HAP-1 (cell line): ENCODE results near the gene GP5.

ENCODE experiments used
- DNase-seq, 2 experiments: peaks; one replicate each; pipeline ENCODE4 v3.0.0-alpha.2; 2016 to 2020; ENCODE audit warnings: low spot score in 2 of 2
- H3K27me3 ChIP-seq: fragments of 250-450 bp; sonication (Bioruptor Pico); 2 replicates; pipeline ENCODE4 v1.5.1; 2020; ENCODE audit warnings: low read depth, mild to moderate bottlenecking, moderate library complexity
- H3K36me3 ChIP-seq: fragments of 250-450 bp; sonication (Bioruptor Pico); replicated peaks from 2 replicates; pipeline ENCODE4 v1.5.1; 2020; ENCODE audit warnings: mild to moderate bottlenecking
- H3K4me1 ChIP-seq: fragments of 250-450 bp; sonication (Bioruptor Pico); 2 replicates; pipeline ENCODE4 v1.5.1; 2020; ENCODE audit warnings: mild to moderate bottlenecking
- H3K4me3 ChIP-seq: fragments of 250-450 bp; sonication (Bioruptor Pico); 2 replicates; pipeline ENCODE4 v1.5.1; 2020; ENCODE audit warnings: mild to moderate bottlenecking, moderate library complexity
- H3K9me3 ChIP-seq: fragments of 250-450 bp; sonication (Bioruptor Pico); 2 replicates; pipeline ENCODE4 v1.5.1; 2020; ENCODE audit warnings: mild to moderate bottlenecking, moderate library complexity
- in situ Hi-C: fragments of 300-500 bp; cut with MboI; formaldehyde crosslinking; loops from 3 replicates; pipeline ENCODE4 v1.14.3; 2020; ENCODE audit warnings: low sequenced_read_pairs, inconsistent platforms, mixed read lengths

The GP5 gene

DNA sequence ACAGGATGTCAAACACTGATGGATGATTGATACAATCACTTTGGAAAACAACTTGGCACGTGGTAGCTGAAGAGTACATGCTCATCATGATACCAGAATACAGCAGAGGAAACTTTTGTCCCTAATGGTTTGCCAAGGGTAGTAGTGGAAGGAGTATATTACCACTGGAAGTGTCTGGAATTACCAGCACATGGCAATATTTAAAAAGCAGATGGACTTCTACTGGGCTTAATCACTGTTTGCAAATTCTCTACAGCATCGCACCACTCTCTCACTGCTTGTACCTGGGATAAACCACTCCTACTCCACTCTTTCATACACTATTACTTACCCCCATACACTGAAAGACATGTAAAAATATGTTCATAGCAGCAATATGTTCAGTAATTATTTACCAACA lies 19.6 kb upstream of the GP5 start:
- Histone ChIP-seq H3K4me3 (no peak overlapping the region), H3K27me3 (no peaks in the 10 kb centered on the region), H3K4me1 (no peaks in the 10 kb centered on the region), H3K9me3 (no peaks in the 10 kb centered on the region), H3K36me3 (peaks cover 15% of the 10 kb centered on the region)
- in situ Hi-C loops = no loop called here
- DNase-seq = no peak

- 0 out of 2 replicates have a peak, but pooled peaks cover 9% of the 10 kb centered on the region for H3K36me3 ChIP-seq
- no peak for DNase-seq
- H3K27me3 ChIP-seq = no peaks in the 10 kb centered on the region
- no peaks in the 10 kb centered on the region for H3K9me3 ChIP-seq
- H3K4me3 ChIP-seq = no peak overlapping the region
- in situ Hi-C loops = loop anchor here (5.0 kb wide), 1 partner anchor 75 kb away; no protein-coding TSS in a partner anchor
- H3K4me1 ChIP-seq = no peaks in the 10 kb centered on the region
These were observed 8.4 kb upstream of the GP5 start for GRCh38 chr3:194407423-194407822.

- in situ Hi-C loops = loop anchor here (5.0 kb wide), 1 partner anchor 73 kb away; no protein-coding TSS in a partner anchor
- 0 out of 2 replicates have a peak, but pooled peaks cover 9% of the 10 kb centered on the region for H3K36me3 ChIP-seq
These were observed 6.7 kb upstream of the GP5 start for GRCh38 chr3:194405766-194406165.

GRCh38 chr3:194404365-194405140 lies 5.5 kb upstream of the GP5 start:
- Histone ChIP-seq H3K9me3 (no peaks in the 10 kb centered on the region), H3K4me3 (no peak overlapping the region), H3K36me3 (0 out of 2 replicates have a peak, but pooled peaks cover 9% of the 10 kb centered on the region), H3K27me3 (no peaks in the 10 kb centered on the region), H3K4me1 (no peaks in the 10 kb centered on the region)
- peak; percentile 57 to 68 for DNase-seq
- in situ Hi-C loops = loop anchor here (5.0 kb wide), 1 partner anchor 72 kb away; no protein-coding TSS in a partner anchor

More at GRCh38 chr3:194405766-194406165, 6.7 kb upstream of the GP5 start:
- Histone ChIP-seq H3K4me3 (no peak overlapping the region), H3K9me3 (no peaks in the 10 kb centered on the region), H3K27me3 (no peaks in the 10 kb centered on the region), H3K4me1 (no peaks in the 10 kb centered on the region)
- DNase-seq = no peak

DNA sequence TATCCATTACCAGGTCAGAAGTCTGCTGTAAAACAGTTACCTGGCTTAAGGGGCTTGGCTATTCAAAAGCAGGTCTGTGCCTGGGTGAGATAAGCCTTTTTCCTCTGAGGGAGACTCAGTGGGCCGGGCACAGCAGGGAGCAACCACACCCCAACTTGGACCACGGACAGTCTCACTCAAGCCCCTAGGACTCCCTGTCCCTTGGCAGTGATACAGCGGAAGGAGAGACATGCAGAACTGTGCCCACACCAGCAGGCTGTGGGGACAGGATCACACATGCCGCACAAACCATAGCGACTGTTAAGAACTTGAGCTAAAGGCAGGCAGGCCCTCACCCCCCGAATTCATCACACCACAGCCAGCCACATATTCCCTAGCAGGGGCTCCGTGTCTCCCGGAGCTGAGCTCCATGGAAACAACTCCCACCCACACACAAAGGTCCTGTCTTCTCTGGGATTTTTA lies 2.8 kb upstream of the GP5 start:
- no peaks in the 10 kb centered on the region for H3K27me3 ChIP-seq
- no peak overlapping the region for H3K4me3 ChIP-seq
- no peak for DNase-seq
- H3K9me3 ChIP-seq = no peaks in the 10 kb centered on the region
- in situ Hi-C loops = no loop called here
- H3K36me3 ChIP-seq = 0 out of 2 replicates have a peak, but pooled peaks cover 6% of the 10 kb centered on the region
- H3K4me1 ChIP-seq = no peaks in the 10 kb centered on the region

- Histone ChIP-seq H3K4me1 (no peaks in the 10 kb centered on the region), H3K9me3 (no peaks in the 10 kb centered on the region), H3K36me3 (0 out of 2 replicates have a peak, but pooled peaks cover 6% of the 10 kb centered on the region), H3K4me3 (no peak overlapping the region), H3K27me3 (no peaks in the 10 kb centered on the region)
- DNase-seq = no peak
- in situ Hi-C loops = no loop called here
These were observed 2.3 kb upstream of the GP5 start for GRCh38 chr3:194401346-194401745.

- Histone ChIP-seq H3K27me3 (no peaks in the 10 kb centered on the region), H3K36me3 (0 out of 2 replicates have a peak, but pooled peaks cover 3% of the 10 kb centered on the region), H3K4me3 (no peak overlapping the region), H3K9me3 (no peaks in the 10 kb centered on the region), H3K4me1 (peaks cover 1% of the 10 kb centered on the region)
- in situ Hi-C loops = no loop called here
- no peak for DNase-seq
These were observed 877 bp upstream of the GP5 start for GRCh38 chr3:194399874-194400411.

- Histone ChIP-seq H3K4me1 (peaks cover 8% of the 10 kb centered on the region), H3K27me3 (no peaks in the 10 kb centered on the region), H3K9me3 (no peaks in the 10 kb centered on the region), H3K36me3 (no peaks in the 10 kb centered on the region), H3K4me3 (no peak overlapping the region)
- in situ Hi-C loops = no loop called here
- DNase-seq = no peak
These were observed 1.2 kb downstream of the GP5 start for GRCh38 chr3:194397757-194398312.

DNA sequence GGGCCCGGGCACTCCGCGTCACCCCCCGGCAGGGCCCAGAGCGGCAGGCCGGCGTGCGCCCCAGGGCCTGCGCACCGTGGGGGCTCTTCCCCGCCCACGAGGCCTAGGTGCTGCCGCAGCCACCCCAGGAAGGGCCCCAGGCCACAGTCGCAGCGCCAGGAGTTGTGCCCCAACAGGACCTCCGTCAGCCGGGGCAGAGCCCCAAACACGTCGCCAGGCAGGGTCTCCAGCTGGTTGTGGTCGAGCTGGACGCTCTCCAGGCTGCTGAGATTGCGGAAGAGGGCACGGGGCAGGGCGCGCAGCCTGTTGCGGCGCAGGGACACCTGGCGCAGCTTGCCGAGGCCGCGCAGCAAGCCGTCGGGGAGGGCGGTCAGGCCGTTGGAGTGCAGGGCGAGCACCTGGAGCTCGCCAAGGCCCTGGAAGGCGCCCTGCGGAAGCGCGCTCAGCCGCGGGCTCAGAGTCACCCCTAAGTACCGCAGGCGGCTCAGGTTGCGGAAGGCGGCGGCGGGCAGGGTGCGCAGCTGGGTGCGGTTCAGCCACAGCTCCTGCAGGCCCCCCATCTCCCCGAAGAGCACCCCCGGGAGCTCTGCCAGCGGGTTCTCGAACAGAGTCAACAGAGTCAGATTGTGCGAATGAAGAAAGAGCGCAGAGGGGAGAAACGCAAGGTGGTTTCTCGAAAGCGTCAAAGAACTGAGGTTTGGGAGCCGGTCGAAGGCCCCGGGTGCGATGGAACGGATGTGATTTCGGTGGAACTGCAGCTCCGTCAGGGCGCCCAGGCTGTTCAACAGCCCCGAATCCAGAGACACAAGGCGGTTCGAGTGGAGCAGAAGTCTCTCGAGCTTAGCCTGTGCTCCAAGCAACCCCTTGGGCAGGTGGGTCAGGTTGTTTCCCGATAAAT lies 2.0 kb downstream of the GP5 start:
- H3K36me3 ChIP-seq = no peaks in the 10 kb centered on the region
- H3K4me3 ChIP-seq = no peak overlapping the region
- in situ Hi-C loops = no loop called here
- H3K4me1 ChIP-seq = peaks cover 8% of the 10 kb centered on the region
- DNase-seq = no peak
- H3K27me3 ChIP-seq = no peaks in the 10 kb centered on the region
- H3K9me3 ChIP-seq = no peaks in the 10 kb centered on the region

GRCh38 chr3:194396539-194396858 lies 2.6 kb downstream of the GP5 start:
- no peaks in the 10 kb centered on the region for H3K27me3 ChIP-seq
- DNase-seq = no peak
- no peaks in the 10 kb centered on the region for H3K9me3 ChIP-seq
- peaks cover 8% of the 10 kb centered on the region for H3K4me1 ChIP-seq
- no peak overlapping the region for H3K4me3 ChIP-seq
- no peaks in the 10 kb centered on the region for H3K36me3 ChIP-seq
- in situ Hi-C loops = no loop called here

GRCh38 chr3:194395778-194396538 lies 3.1 kb downstream of the GP5 start:
- Histone ChIP-seq H3K9me3 (no peaks in the 10 kb centered on the region; the same call in 1 of the 2 replicates), H3K27me3 (no peaks in the 10 kb centered on the region), H3K4me3 (no peak overlapping the region), H3K36me3 (no peaks in the 10 kb centered on the region), H3K4me1 (peaks cover 8% of the 10 kb centered on the region)
- in situ Hi-C loops = no loop called here
- no peak for DNase-seq

DNA sequence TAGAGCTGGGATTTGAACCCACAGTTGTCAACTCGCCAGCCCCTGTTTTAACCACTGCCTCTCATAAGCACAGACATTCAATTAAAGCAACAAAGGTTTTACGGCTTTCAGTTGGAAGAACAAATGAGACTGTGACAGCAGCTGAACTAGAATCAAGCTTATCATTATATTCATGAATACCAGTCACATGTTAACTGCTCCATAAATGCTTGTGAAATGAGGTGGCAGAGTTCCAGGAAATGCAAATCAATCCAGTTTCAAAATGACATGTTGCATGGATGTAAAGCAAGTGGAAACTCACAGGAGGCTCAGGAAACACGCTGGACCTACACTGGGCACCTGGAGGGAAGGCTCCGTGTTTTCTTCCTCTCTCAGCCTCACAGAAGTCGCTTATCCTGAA lies 3.9 kb downstream of the GP5 start:
- DNase-seq = peak; percentile 64 to 73
- Histone ChIP-seq H3K4me1 (peaks cover 8% of the 10 kb centered on the region), H3K27me3 (no peaks in the 10 kb centered on the region), H3K36me3 (no peaks in the 10 kb centered on the region), H3K4me3 (no peak overlapping the region), H3K9me3 (peaks cover under 1% of the 10 kb centered on the region; the same call in 1 of the 2 replicates)
- in situ Hi-C loops = no loop called here

DNA sequence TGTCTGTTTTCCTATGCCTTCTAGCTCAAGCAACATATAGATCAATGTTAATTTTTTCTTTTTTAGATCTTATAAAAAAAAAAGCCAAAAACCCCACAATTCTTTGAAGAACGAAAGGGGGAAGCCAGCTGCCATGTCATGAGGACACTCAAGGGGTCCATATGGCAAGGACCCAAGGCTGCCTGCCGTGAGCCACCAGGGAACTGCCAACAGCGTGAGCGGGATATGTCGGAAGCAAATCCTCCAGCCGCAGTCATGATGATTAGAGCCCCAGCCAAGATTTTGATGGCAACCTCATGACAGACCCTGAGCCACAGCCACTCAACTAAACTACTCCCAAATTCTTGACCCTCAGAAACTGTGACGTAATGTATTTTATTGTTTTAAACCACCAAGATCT lies 6.5 kb downstream of the GP5 start:
- DNase-seq = no peak
- H3K4me1 ChIP-seq = peaks cover 8% of the 10 kb centered on the region
- H3K4me3 ChIP-seq = no peak overlapping the region
- H3K27me3 ChIP-seq = no peaks in the 10 kb centered on the region
- in situ Hi-C loops = no loop called here
- H3K9me3 ChIP-seq = peaks cover 3% of the 10 kb centered on the region; the same call in 1 of the 2 replicates
- H3K36me3 ChIP-seq = no peaks in the 10 kb centered on the region
